HUES48 (cell line): Measurements from ENCODE around the gene ZNF317.

Source experiments
- H3K27ac ChIP-seq: one replicate; pipeline ENCODE4 v1.7.0; 2013; ENCODE audit warnings: low read depth, low read length, inconsistent platforms
- H3K27me3 ChIP-seq: 2 replicates; pipeline ENCODE4 v1.6.1; 2013; ENCODE audit warnings: mild to moderate bottlenecking, low read length; ENCODE audit not compliant: control insufficient read depth, insufficient read depth
- H3K36me3 ChIP-seq: 2 replicates; pipeline ENCODE4 v1.6.1; 2013; ENCODE audit warnings: low read length; ENCODE audit not compliant: control insufficient read depth, insufficient read depth
- H3K4me1 ChIP-seq: 2 replicates; pipeline ENCODE4 v1.6.1; 2013; ENCODE audit warnings: mild to moderate bottlenecking, low read length; ENCODE audit not compliant: control insufficient read depth, insufficient read depth
- H3K4me3 ChIP-seq: 2 replicates; pipeline ENCODE4 v1.5.1; 2013; ENCODE audit warnings: mild to moderate bottlenecking, low read depth, low read length
- H3K9ac ChIP-seq: 2 replicates; pipeline ENCODE4 v1.6.1; 2013; ENCODE audit warnings: mild to moderate bottlenecking, low read depth, low read length, moderate library complexity
- H3K9me3 ChIP-seq: 2 replicates; pipeline ENCODE4 v1.6.1; 2013; ENCODE audit warnings: low read length; ENCODE audit not compliant: control insufficient read depth, insufficient read depth

ZNF317 gene

DNA sequence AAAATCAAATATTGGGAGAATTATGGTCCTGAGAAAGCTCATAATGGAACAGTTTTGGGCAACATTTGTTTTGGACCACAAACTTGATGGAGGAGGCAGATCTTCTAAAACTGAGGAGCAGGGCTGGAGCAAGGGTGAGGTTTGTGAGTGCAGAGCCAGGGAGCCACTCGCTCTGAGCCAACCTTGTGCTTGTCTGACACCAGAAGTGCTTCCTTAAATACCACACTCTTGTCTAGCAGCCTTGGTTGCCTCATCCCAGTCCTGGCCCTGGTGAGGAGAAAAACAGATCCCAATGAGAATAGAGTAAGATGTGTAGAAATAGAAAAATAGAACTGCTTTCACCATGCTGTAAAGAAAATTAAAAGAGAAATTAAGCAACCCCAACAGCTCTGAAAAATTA, 6.7 kb downstream of the ZNF317 start:
- 0 out of 2 replicates have a peak, but pooled peaks cover 7% of the 10 kb centered on the region for H3K4me1 ChIP-seq
- peaks cover 39% of the 10 kb centered on the region for H3K36me3 ChIP-seq
- H3K9ac ChIP-seq = no peak overlapping the region
- H3K27ac ChIP-seq = no peak overlapping the region
- H3K4me3 ChIP-seq = no peak overlapping the region
- H3K9me3 ChIP-seq = peaks cover 67% of the 10 kb centered on the region
- no peaks in the 10 kb centered on the region for H3K27me3 ChIP-seq

GRCh38 chr19:9148697-9149096, 8.5 kb downstream of the ZNF317 start:
- Histone ChIP-seq H3K4me3 (no peak overlapping the region), H3K4me1 (no peaks in the 10 kb centered on the region), H3K27me3 (no peaks in the 10 kb centered on the region), H3K9me3 (peaks cover 81% of the 10 kb centered on the region), H3K36me3 (peaks cover 45% of the 10 kb centered on the region), H3K27ac (no peak overlapping the region), H3K9ac (no peak overlapping the region)

- Histone ChIP-seq H3K27me3 (no peaks in the 10 kb centered on the region), H3K4me3 (no peak overlapping the region), H3K4me1 (no peaks in the 10 kb centered on the region), H3K9ac (no peak overlapping the region), H3K9me3 (peaks cover 76% of the 10 kb centered on the region), H3K36me3 (peaks cover 43% of the 10 kb centered on the region), H3K27ac (no peak overlapping the region)
These were observed 9.8 kb downstream of the ZNF317 start for GRCh38 chr19:9149997-9150396.

GRCh38 chr19:9150650-9151049, 10.5 kb downstream of the ZNF317 start:
- Histone ChIP-seq H3K27me3 (no peaks in the 10 kb centered on the region), H3K36me3 (peaks cover 44% of the 10 kb centered on the region), H3K4me1 (no peaks in the 10 kb centered on the region), H3K9ac (no peak overlapping the region), H3K4me3 (no peak overlapping the region), H3K27ac (no peak overlapping the region), H3K9me3 (peaks cover 70% of the 10 kb centered on the region)

DNA sequence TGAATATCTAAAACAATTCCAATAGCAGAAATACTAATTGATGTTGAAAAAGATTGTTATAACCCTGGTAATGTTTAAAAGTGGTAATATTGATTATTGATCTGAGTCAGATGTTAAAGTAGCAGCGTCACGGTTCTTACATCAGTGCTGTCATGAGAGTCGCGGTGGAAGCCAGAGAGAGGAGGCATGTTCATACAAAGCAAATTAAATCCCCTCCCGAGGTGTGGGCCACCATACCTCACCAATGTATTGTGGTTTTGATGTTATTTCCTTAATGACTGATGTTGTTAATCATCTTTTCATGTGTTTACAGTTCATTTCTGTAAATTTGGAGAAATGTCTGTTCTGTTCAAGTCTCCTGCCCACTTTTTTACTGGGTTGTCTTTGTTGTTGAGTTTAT, 11.2 kb downstream of the ZNF317 start:
- Histone ChIP-seq H3K4me1 (no peaks in the 10 kb centered on the region), H3K4me3 (no peak overlapping the region), H3K9me3 (peaks cover 70% of the 10 kb centered on the region), H3K36me3 (peaks cover 51% of the 10 kb centered on the region), H3K27me3 (no peaks in the 10 kb centered on the region), H3K27ac (no peak overlapping the region), H3K9ac (no peak overlapping the region)

DNA sequence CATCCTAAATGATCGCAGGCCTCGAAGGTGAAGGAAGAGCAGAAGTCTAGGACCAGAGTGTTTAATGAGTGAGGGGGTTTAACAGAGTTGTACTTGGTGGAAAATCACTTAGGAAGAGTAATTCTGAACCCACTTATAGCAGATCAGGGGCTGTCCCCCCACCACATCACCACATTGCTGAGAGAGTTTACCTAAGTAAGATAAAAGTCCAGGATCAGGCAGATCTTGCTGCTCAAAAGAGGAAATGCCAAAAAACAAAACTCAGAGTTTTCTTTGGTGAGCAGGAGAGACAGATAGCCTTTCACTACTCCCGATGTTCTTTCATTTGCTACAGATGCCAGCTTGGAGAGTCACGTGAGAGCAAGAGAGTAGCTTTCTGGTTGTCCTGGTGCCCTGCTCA, 15.4 kb downstream of the ZNF317 start:
- no peak overlapping the region for H3K27ac ChIP-seq
- no peak overlapping the region for H3K4me3 ChIP-seq
- no peaks in the 10 kb centered on the region for H3K4me1 ChIP-seq
- H3K27me3 ChIP-seq = no peaks in the 10 kb centered on the region
- no peak overlapping the region for H3K9ac ChIP-seq
- H3K9me3 ChIP-seq = peaks cover 51% of the 10 kb centered on the region
- peaks cover 80% of the 10 kb centered on the region for H3K36me3 ChIP-seq

- Histone ChIP-seq H3K27me3 (no peaks in the 10 kb centered on the region), H3K4me1 (no peaks in the 10 kb centered on the region), H3K36me3 (peaks cover 87% of the 10 kb centered on the region), H3K27ac (no peak overlapping the region), H3K4me3 (no peak overlapping the region), H3K9ac (no peak overlapping the region), H3K9me3 (peaks cover 51% of the 10 kb centered on the region)
These were observed 16.1 kb downstream of the ZNF317 start for GRCh38 chr19:9156304-9156703.

- H3K36me3 ChIP-seq = peaks cover 95% of the 10 kb centered on the region
- peaks cover 31% of the 10 kb centered on the region for H3K9me3 ChIP-seq
- H3K27ac ChIP-seq = no peak overlapping the region
- no peaks in the 10 kb centered on the region for H3K4me1 ChIP-seq
- no peaks in the 10 kb centered on the region for H3K27me3 ChIP-seq
- H3K9ac ChIP-seq = no peak overlapping the region
- no peak overlapping the region for H3K4me3 ChIP-seq
These were observed 19.7 kb downstream of the ZNF317 start for GRCh38 chr19:9159891-9160290.

GRCh38 chr19:9161427-9161826, 21.2 kb downstream of the ZNF317 start:
- no peaks in the 10 kb centered on the region for H3K4me1 ChIP-seq
- no peak overlapping the region for H3K27ac ChIP-seq
- H3K36me3 ChIP-seq = peaks cover 80% of the 10 kb centered on the region
- H3K4me3 ChIP-seq = no peak overlapping the region
- peaks cover 31% of the 10 kb centered on the region for H3K9me3 ChIP-seq
- no peak overlapping the region for H3K9ac ChIP-seq
- no peaks in the 10 kb centered on the region for H3K27me3 ChIP-seq

- H3K27ac ChIP-seq = no peak overlapping the region
- peaks cover 23% of the 10 kb centered on the region for H3K9me3 ChIP-seq
- no peak overlapping the region for H3K9ac ChIP-seq
- H3K4me3 ChIP-seq = no peak overlapping the region
- H3K4me1 ChIP-seq = no peaks in the 10 kb centered on the region
- H3K36me3 ChIP-seq = peaks cover 42% of the 10 kb centered on the region
- no peaks in the 10 kb centered on the region for H3K27me3 ChIP-seq
These were observed 25.1 kb downstream of the ZNF317 start for GRCh38 chr19:9165261-9165660.

DNA sequence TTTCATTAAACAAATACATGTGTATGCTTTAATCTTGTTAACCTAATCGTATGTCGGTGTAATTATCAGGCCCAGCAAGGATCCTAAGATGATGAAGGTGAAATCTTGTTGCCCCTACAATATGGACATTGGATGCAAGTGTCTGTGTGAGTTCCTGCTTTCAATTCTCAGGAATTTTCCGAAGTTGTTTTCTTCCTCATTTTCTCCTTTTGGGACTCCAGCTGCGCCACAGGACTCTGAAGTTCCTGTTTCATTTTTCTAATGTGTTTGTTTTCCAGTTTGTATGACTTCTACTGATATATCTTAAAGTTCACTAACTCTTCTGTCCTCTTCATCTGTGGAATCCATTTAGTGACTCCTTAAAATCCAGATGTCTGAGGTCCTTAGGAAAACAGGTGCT, 26.6 kb downstream of the ZNF317 start:
- Histone ChIP-seq H3K36me3 (peaks cover 26% of the 10 kb centered on the region), H3K4me3 (no peak overlapping the region), H3K9ac (no peak overlapping the region), H3K27me3 (no peaks in the 10 kb centered on the region), H3K27ac (no peak overlapping the region), H3K9me3 (peaks cover 11% of the 10 kb centered on the region), H3K4me1 (no peaks in the 10 kb centered on the region)
